Measurements from ENCODE around the gene PRDM5.

The PRDM5 gene

DNA sequence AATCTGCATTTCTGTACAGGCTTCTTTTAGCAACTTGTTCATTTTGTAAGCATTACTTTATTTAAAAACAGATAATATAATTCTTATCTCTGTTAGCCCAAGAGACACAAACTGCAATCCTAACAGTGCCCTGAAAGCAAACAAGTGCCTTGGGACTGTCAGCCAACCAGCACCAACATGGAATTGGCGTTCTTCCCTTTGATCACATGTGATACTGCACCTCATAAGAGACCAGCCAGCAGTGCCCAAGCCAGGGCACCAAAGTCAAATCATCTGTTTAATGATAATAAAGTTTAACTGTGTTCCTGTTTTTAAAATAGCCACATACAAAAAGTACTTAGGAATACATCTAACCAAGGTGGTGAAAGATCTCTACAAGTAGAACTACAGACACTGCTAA is 223.2 kb downstream of the PRDM5 start:
- no peak for DNase-seq (ENCODE audit: low spot score in 2 of 2)

DNA sequence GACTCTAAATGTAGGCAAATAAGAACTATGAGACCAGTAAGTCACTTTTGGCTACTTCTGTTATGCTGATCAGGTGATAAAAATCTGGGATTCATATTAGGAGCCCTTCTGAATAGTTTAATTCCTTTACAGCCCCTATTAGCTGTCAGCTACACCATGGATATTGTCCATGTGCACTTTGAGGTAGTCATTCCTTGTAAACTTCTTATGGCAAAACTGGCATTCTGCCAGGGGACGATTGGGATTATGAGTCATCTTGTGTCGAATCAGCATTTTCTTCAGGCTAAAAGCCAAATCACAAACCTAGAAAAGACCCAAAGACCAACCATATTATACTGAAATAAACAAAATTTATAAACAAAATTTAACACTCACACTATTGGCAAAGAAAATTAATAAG is 227.6 kb downstream of the PRDM5 start:
- Histone ChIP-seq H3K27me3 (ENCODE audit: low read depth) (no peaks in the 10 kb centered on the region), H3K9me3 (no peaks in the 10 kb centered on the region), H3K36me3 (replicated peaks) (no peaks in the 10 kb centered on the region), H3K4me1 (peaks cover 3% of the 10 kb centered on the region; the same call in 1 of the 2 replicates), H3K4me3 (no peak overlapping the region)
- in situ Hi-C loops (cut with MboI; ENCODE audit: low sequenced_read_pairs): no loop called here
- peak; percentile 27 to 52 for DNase-seq (ENCODE audit: low spot score in 2 of 2)

More for the DNA sequence above, 223.2 kb downstream of the PRDM5 start:
- Histone ChIP-seq H3K27me3 (ENCODE audit: low read depth) (no peaks in the 10 kb centered on the region), H3K36me3 (replicated peaks) (no peaks in the 10 kb centered on the region), H3K4me1 (peaks cover 3% of the 10 kb centered on the region; the same call in 1 of the 2 replicates), H3K4me3 (no peak overlapping the region), H3K9me3 (no peaks in the 10 kb centered on the region)
- in situ Hi-C loops (cut with MboI; ENCODE audit: low sequenced_read_pairs): no loop called here

DNA sequence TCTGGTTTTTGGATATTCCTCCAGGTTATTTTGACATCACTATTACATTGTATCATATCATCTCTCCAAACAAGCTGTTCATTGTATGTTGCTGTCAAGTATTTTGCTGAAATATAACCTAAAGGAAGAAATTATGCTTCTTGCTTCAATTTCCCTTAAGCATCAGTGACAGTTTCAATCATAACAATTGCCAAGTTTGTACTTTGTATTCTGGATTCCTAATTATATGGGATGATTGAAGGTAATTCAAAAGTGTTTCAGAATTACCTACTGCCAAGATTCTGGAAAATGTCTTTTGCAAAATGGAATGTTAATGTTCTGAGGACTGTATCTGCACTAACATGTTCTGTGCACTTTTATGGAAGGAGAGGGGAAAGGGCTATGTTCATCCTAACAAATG is 228.7 kb downstream of the PRDM5 start:
- Histone ChIP-seq H3K4me1 (peaks cover 3% of the 10 kb centered on the region; the same call in 1 of the 2 replicates), H3K4me3 (no peak overlapping the region), H3K27me3 (ENCODE audit: low read depth) (no peaks in the 10 kb centered on the region), H3K9me3 (no peaks in the 10 kb centered on the region), H3K36me3 (replicated peaks) (no peaks in the 10 kb centered on the region)
- no peak for DNase-seq (ENCODE audit: low spot score in 2 of 2)
- in situ Hi-C loops (cut with MboI; ENCODE audit: low sequenced_read_pairs): no loop called here

DNA sequence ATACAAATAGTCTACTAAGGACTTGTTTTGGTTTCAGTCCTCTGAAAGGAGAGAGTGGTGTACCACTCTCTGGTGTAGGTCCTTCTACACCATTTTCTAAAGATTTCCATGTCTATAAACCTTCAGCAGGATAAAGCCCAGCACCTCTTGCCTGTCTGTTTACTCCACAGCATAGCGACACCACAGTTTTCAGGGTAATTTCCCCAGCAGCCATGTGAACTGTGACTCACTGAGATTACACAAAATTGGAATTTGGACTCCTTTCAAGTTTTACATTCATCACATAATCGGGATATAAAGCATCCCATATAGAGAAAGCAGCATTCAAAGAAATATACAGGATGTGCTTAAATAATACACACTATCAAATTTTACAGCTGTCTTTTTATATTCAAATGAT is 229.6 kb downstream of the PRDM5 start:
- H3K4me1 ChIP-seq: peaks cover 3% of the 10 kb centered on the region; the same call in 1 of the 2 replicates
- H3K36me3 ChIP-seq (replicated peaks): no peaks in the 10 kb centered on the region
- H3K9me3 ChIP-seq: no peaks in the 10 kb centered on the region
- in situ Hi-C loops (cut with MboI; ENCODE audit: low sequenced_read_pairs): no loop called here
- H3K4me3 ChIP-seq: no peak overlapping the region
- DNase-seq (ENCODE audit: low spot score in 2 of 2): no peak
- H3K27me3 ChIP-seq (ENCODE audit: low read depth): no peaks in the 10 kb centered on the region

DNA sequence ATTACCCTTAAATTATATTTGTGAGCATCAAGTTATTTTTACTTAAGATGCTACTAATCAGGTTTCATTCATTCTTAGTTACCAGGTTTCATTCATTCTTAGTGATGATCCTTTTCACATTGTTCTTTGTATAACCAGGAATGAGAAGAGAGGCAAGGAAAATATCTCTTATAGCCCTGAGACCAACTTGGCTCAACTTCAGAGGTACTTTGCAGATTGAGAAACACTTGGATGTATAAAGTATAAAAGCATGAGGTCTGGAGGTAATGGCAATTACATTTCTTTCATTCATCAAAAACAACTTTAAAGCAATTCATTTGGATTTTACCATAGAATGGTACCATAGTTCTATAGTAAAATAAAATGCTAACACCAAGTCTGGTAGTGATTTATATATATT is 231.0 kb downstream of the PRDM5 start:
- Histone ChIP-seq H3K9me3 (no peaks in the 10 kb centered on the region), H3K27me3 (ENCODE audit: low read depth) (no peaks in the 10 kb centered on the region), H3K4me1 (peaks cover 3% of the 10 kb centered on the region; the same call in 1 of the 2 replicates), H3K4me3 (no peak overlapping the region), H3K36me3 (replicated peaks) (no peaks in the 10 kb centered on the region)
- in situ Hi-C loops (cut with MboI; ENCODE audit: low sequenced_read_pairs): no loop called here
- DNase-seq (ENCODE audit: low spot score in 2 of 2): no peak

DNA sequence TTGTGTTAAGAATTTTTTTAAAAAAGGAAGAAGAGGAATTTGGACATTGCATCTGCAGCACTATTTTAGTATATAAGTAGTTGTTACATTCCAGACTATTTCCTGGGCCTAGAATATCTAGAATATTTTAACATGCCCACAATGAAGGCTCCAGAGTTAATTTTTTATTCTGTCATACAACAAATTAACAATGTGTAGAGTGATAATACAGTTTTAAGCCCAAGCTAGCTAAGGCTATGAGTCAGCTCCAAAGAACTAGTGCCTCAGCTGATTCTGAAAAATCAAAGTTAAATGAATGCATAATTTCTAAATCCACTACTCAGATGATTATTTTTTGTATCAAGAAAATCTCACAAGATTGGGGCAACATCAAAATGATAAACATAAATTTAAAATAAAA is 231.4 kb downstream of the PRDM5 start:
- Histone ChIP-seq H3K27me3 (ENCODE audit: low read depth) (no peaks in the 10 kb centered on the region), H3K9me3 (no peaks in the 10 kb centered on the region), H3K4me3 (no peak overlapping the region), H3K4me1 (peaks cover 3% of the 10 kb centered on the region; the same call in 1 of the 2 replicates), H3K36me3 (replicated peaks) (no peaks in the 10 kb centered on the region)
- in situ Hi-C loops (cut with MboI; ENCODE audit: low sequenced_read_pairs): no loop called here
- no peak for DNase-seq (ENCODE audit: low spot score in 2 of 2)

GRCh38 chr4:120688791-120689190 is 233.7 kb downstream of the PRDM5 start:
- DNase-seq (ENCODE audit: low spot score in 2 of 2): no peak
- H3K4me3 ChIP-seq: no peak overlapping the region
- no peaks in the 10 kb centered on the region for H3K27me3 ChIP-seq (ENCODE audit: low read depth)
- in situ Hi-C loops (cut with MboI; ENCODE audit: low sequenced_read_pairs): no loop called here
- no peaks in the 10 kb centered on the region for H3K9me3 ChIP-seq
- no peaks in the 10 kb centered on the region for H3K36me3 ChIP-seq (replicated peaks)
- no peaks in the 10 kb centered on the region for H3K4me1 ChIP-seq

- no peak for DNase-seq (ENCODE audit: low spot score in 2 of 2)
- Histone ChIP-seq H3K9me3 (no peaks in the 10 kb centered on the region), H3K4me3 (no peak overlapping the region), H3K4me1 (no peaks in the 10 kb centered on the region), H3K27me3 (ENCODE audit: low read depth) (no peaks in the 10 kb centered on the region; the same call in 1 of the 2 replicates), H3K36me3 (replicated peaks) (no peaks in the 10 kb centered on the region)
- in situ Hi-C loops (cut with MboI; ENCODE audit: low sequenced_read_pairs): no loop called here
Measured at GRCh38 chr4:120685756-120686278, 236.7 kb downstream of the PRDM5 start.

- in situ Hi-C loops (cut with MboI; ENCODE audit: low sequenced_read_pairs): no loop called here
- H3K9me3 ChIP-seq: no peaks in the 10 kb centered on the region
- H3K36me3 ChIP-seq (replicated peaks): no peaks in the 10 kb centered on the region
- DNase-seq (ENCODE audit: low spot score in 2 of 2): no peak
- no peaks in the 10 kb centered on the region for H3K4me1 ChIP-seq
- no peaks in the 10 kb centered on the region; the same call in 1 of the 2 replicates for H3K27me3 ChIP-seq (ENCODE audit: low read depth)
- no peak overlapping the region for H3K4me3 ChIP-seq
Measured at GRCh38 chr4:120683897-120684540, 238.5 kb downstream of the PRDM5 start.

- in situ Hi-C loops (cut with MboI; ENCODE audit: low sequenced_read_pairs): no loop called here
- H3K27me3 ChIP-seq (ENCODE audit: low read depth): no peaks in the 10 kb centered on the region; the same call in 1 of the 2 replicates
- no peak overlapping the region for H3K4me3 ChIP-seq
- no peaks in the 10 kb centered on the region for H3K36me3 ChIP-seq (replicated peaks)
- H3K9me3 ChIP-seq: no peaks in the 10 kb centered on the region
- no peaks in the 10 kb centered on the region for H3K4me1 ChIP-seq
- no peak for DNase-seq (ENCODE audit: low spot score in 2 of 2)
Measured at GRCh38 chr4:120682981-120683380, 239.5 kb downstream of the PRDM5 start.

DNA sequence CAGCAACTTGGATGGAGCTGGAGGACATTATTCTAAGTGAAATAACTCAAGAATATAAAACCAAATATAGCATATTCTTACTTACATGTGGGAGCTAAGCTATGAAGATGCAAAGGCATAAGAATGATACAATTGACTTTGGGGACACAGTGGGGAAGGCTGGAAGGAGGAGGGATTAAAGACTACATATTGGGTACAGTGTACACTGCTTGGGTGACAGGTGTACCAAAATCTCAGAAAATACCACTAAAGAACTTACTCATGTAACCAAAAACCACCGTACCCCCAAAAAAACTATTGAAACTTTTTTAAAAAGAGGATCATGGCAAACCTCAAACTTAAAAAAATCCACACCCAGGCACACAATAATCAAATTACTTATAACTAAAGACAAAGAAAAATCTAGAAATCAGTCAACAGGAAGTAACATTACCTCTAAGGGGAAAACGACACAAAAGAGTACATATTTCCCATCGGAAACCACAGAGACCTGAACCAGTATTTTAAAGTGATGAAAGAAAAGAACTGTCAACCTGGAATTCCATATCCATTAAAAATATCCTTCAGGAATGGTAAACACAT is 241.8 kb downstream of the PRDM5 start:
- DNase-seq (ENCODE audit: low spot score in 2 of 2): no peak
- in situ Hi-C loops (cut with MboI; ENCODE audit: low sequenced_read_pairs): no loop called here

DNA sequence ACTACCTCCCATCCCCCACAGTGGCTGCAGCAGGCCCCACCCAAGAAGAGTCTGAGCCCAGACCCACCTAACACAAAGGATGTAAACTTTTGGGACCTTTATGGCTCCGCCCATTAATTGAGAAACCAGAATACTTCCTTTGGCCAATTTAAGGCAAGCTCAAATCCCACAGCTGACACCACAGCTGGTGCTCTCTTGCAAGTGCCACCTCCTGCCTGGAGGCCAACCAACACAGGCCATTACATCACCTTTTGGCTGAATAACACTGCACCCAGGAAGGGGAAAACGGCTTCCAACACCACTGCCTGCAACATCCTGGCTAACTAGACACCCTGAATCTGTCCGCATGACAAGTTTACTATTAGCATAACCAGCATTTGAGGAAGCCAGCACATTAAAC is 248.8 kb downstream of the PRDM5 start:
- Histone ChIP-seq H3K4me1 (no peaks in the 10 kb centered on the region), H3K36me3 (replicated peaks) (no peaks in the 10 kb centered on the region), H3K9me3 (no peaks in the 10 kb centered on the region), H3K27me3 (ENCODE audit: low read depth) (no peaks in the 10 kb centered on the region), H3K4me3 (no peak overlapping the region)
- in situ Hi-C loops (cut with MboI; ENCODE audit: low sequenced_read_pairs): no loop called here
- no peak for DNase-seq (ENCODE audit: low spot score in 2 of 2)

More for the DNA sequence above, 241.8 kb downstream of the PRDM5 start:
- Histone ChIP-seq H3K4me3 (no peak overlapping the region), H3K27me3 (ENCODE audit: low read depth) (no peaks in the 10 kb centered on the region; the same call in 1 of the 2 replicates), H3K4me1 (no peaks in the 10 kb centered on the region), H3K9me3 (no peaks in the 10 kb centered on the region), H3K36me3 (replicated peaks) (no peaks in the 10 kb centered on the region)

DNA sequence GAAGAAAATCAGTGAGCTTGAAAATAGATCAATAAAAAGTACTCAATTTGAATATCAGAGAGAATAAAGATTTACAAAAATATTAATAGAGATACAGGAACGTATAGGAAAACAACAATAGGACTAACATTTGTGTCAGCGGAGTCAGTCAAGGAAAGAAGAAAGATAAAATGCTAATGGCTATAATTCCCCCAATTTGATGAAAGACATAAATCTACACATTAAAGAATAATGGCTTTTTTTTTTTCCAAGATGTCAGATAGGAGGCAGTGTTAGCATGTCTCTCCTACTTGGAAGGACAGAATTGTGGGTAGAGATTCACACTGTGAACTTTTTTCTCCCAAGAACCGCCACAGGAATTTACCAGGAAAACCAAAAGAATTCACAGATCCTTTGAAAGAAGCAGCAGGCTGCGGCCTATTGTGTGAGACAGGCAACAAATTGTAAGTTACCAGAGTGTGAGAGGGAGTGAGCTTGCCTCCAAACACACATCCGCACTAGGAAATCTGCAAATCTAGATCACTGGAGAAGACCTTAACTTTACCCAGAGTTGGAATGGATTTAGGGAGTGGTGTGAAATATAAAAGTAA is 249.9 kb downstream of the PRDM5 start:
- in situ Hi-C loops (cut with MboI; ENCODE audit: low sequenced_read_pairs): no loop called here
- DNase-seq (ENCODE audit: low spot score in 2 of 2): no peak
- no peaks in the 10 kb centered on the region for H3K36me3 ChIP-seq (replicated peaks)

DNA sequence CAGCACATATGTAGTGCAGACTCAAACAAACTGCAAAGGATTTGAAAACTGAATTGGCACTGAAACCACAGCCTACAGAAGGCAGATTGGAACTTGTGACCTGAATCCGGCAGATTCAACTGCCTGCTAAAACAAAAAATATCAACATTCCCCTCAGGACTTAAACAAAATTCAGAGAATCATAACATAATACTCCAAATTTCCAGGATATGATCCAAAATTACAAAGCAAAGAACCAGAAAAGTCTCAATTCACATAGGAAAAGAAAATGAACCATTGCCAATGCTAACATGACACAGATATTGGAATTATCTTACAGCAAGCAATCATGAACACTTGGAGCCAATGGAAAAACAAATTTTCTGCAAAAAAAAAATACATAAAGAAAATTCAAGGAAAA is 250.4 kb downstream of the PRDM5 start:
- Histone ChIP-seq H3K27me3 (ENCODE audit: low read depth) (no peaks in the 10 kb centered on the region), H3K9me3 (no peaks in the 10 kb centered on the region), H3K36me3 (replicated peaks) (no peaks in the 10 kb centered on the region), H3K4me1 (no peaks in the 10 kb centered on the region), H3K4me3 (no peak overlapping the region)
- no peak for DNase-seq (ENCODE audit: low spot score in 2 of 2)
- in situ Hi-C loops (cut with MboI; ENCODE audit: low sequenced_read_pairs): no loop called here

More for the DNA sequence above, 249.9 kb downstream of the PRDM5 start:
- Histone ChIP-seq H3K4me1 (no peaks in the 10 kb centered on the region), H3K9me3 (no peaks in the 10 kb centered on the region), H3K27me3 (ENCODE audit: low read depth) (no peaks in the 10 kb centered on the region), H3K4me3 (no peak overlapping the region)
